Measurements from ENCODE around the gene ADAM17.

- TF ChIP-seq CTCF (conservative IDR thresholded peaks at IDR 0.05 in 1 of 2, IDR thresholded peaks at IDR 0.05 in 1 of 2; ENCODE audit: low read depth in 1 of 2, low read length in 2 of 2): no peak
- TF ChIP-seq EZH2 (IDR thresholded peaks at IDR 0.05; ENCODE audit: low read length, missing control alignments): no peak
Measured at GRCh38 chr2:9443526-9443925, 112.1 kb downstream of the ADAM17 start.

All from fibroblast of lung (primary cell).